Middle frontal gyrus (tissue), 1 donor: ENCODE measurements around the gene PPP1R12A.
"Not testable (repeated sequence)": the region's sequence is repeated elsewhere in the genome, so short reads cannot be mapped to it uniquely, and the experiment has no call there.

ENCODE experiments used
- DNase-seq: peaks from one replicate; pipeline ENCODE4 v3.0.0-alpha.2; 2015; ENCODE audit warnings: low spot score; ENCODE audit errors: extremely low spot score

PPP1R12A gene

GRCh38 chr12:79935021-79935623 is at the start of gene PPP1R12A:
Gene PPP1R12A (minus strand): TSS chr12:79935097. CDS start chr12:79934931, 166 bp downstream.
- DNase-seq = peak; percentile 96

GRCh38 chr12:79983986-79984620 is 49.2 kb upstream of the PPP1R12A start:
- DNase-seq = no peak

GRCh38 chr12:79983492-79983891 is 48.6 kb upstream of the PPP1R12A start:
- no peak for DNase-seq

GRCh38 chr12:79982086-79983062 is 47.5 kb upstream of the PPP1R12A start:
- DNase-seq = no peak

- no peak for DNase-seq
Measured at GRCh38 chr12:79978692-79979091, 43.8 kb upstream of the PPP1R12A start.

GRCh38 chr12:79977856-79978460 is 43.1 kb upstream of the PPP1R12A start:
- not testable (repeated sequence) for DNase-seq

GRCh38 chr12:79975143-79975542 is 40.2 kb upstream of the PPP1R12A start:
- DNase-seq = no peak

GRCh38 chr12:79973801-79974200 is 38.9 kb upstream of the PPP1R12A start:
- no peak for DNase-seq

- no peak for DNase-seq
Measured at GRCh38 chr12:79964100-79964627, 29.3 kb upstream of the PPP1R12A start.

- DNase-seq = no peak
Measured at GRCh38 chr12:79961411-79961810, 26.5 kb upstream of the PPP1R12A start.

GRCh38 chr12:79959484-79959883 is 24.6 kb upstream of the PPP1R12A start:
- no peak for DNase-seq

GRCh38 chr12:79956896-79957295 is 22.0 kb upstream of the PPP1R12A start:
- DNase-seq = no peak

- no peak for DNase-seq
Measured at GRCh38 chr12:79955561-79955960, 20.7 kb upstream of the PPP1R12A start.

- no peak for DNase-seq
Measured at GRCh38 chr12:79954037-79954610, 19.2 kb upstream of the PPP1R12A start.

GRCh38 chr12:79949098-79949497 is 14.2 kb upstream of the PPP1R12A start:
- no peak for DNase-seq

GRCh38 chr12:79945433-79945832 is 10.5 kb upstream of the PPP1R12A start:
- DNase-seq = no peak

GRCh38 chr12:79944565-79944964 is 9.7 kb upstream of the PPP1R12A start:
- no peak for DNase-seq

GRCh38 chr12:79942846-79943245 is 7.9 kb upstream of the PPP1R12A start:
- DNase-seq = not testable (repeated sequence)

- DNase-seq = no peak
Measured at GRCh38 chr12:79939728-79940310, 4.9 kb upstream of the PPP1R12A start.

GRCh38 chr12:79938843-79939242 is 3.9 kb upstream of the PPP1R12A start:
- no peak for DNase-seq

GRCh38 chr12:79936670-79937069 is 1.8 kb upstream of the PPP1R12A start:
- no peak for DNase-seq
